GM19467 (cell line): ENCODE results near the gene PLOD2.
"Not testable (repeated sequence)": the region's sequence is repeated elsewhere in the genome, so short reads cannot be mapped to it uniquely, and the experiment has no call there.

Experiments
- ATAC-seq: cut with Tn5 transposase; IDR thresholded peaks from one replicate; pipeline ENCODE4 v1.9.1; 2021; ENCODE audit warnings: mild to moderate bottlenecking, moderate library complexity; ENCODE audit not compliant: unreplicated experiment

PLOD2 gene

DNA sequence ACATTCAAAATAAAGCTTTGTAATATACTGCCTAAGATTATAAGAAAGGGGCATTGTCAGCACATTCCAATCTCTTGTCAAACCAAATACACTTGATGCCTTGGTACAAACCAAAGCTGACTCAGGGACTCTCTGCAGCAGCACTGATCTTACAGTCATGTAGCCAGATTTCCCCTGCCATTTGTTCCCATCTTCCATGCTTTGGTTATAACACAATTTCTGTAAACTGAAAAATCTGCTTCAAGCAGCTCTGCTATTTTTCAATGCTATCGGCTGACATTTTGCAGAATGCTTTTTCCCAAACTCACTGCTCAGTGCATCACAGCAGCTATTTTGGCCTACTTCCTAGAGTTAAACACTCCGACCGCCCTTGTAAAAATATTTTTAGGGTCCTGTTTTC is 18.2 kb downstream of the PLOD2 start:
- ATAC-seq = no peak

DNA sequence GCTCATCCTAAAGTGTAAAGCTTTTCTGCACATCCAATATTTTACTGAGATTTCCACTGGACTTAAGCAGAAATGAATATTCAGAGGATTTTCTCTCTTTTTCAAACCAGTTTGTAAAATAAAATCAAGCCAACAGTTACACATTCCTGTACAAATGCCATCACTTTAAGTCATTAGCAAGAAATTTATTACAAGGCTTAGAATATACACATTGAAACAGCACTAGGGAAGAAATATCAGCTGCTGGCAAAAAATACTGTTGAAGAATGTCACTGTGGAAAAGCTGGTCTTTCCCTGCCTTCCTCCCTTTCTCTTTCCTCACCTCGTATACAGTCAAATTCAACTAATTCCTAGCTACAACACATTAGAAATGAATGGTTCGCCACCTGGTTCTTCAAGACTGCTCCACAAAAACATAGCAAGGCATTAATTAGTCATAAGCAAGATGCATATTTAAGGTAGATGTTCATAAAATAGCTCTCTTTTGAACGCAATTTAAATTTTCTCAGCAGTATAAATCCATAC is 21.3 kb downstream of the PLOD2 start:
- ATAC-seq = no peak

DNA sequence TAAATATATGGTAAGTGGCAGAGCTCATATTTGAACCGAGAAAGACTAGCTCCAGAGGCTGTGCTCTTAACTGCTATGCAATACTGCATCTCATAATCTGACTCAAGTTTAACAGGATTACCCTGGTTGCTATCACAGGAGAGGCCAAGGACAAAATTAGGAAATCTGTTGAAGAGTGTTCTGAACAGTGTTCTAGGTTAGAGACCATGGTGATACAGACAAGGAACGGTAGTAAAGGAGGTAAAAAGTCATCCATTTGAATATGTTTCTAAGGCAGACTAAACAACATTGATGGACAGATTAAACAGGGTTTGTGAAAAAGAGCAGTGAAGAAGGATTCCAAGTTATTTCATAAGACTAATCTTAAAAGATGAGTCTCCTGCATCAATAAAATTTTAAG is 22.1 kb downstream of the PLOD2 start:
- ATAC-seq = no peak

DNA sequence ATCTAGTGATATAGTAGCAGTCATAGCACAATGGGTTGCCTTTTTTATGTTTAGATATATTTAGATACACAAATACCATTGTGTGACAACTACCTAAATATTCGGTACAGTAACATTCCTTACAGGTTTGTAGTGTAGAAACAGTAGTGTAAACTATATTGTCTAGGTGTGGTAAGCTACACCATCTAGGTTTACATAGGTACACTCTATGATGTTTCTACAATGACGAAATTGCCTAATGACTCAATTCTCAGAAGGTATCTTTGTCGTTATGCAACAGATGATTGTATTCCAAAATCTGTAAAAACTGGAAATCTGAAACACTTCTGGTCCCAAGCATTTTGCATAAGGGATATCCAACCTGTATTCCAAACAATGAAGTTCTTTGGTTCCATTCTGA is 24.3 kb downstream of the PLOD2 start:
- ATAC-seq = no peak

DNA sequence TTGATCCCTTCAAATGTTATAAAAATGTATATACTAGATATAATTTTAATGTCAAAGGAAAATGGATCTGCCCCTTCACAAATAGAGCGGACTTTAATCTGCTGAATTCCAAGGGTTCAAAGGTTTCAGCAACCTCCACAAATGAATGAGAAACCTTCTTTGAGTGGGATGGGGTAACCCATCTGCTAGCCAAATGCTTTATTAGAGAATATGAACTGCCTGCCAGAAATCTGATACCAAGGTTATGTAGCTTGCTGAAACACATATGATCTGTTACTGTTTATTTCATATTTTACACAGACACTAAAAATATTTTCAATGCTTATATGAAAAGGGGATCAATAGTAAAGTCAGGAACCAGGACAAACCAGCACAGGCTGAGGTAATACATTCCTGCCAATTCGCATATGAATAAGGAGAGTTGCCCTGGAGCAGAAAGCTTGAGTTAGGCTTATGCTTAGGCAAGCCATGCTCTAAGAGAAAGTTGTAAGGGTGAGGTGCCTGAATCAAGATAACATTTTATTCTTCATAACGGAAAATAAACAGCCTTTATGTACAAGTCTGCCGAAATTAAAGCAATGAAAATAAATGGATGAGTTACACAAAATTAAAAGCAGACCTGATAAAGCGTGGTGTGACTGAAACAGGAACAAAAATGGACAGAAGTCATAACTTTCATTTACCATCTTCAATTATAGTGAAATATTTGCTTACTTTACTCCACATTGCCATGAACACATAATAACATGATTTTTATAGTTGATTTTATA is 26.5 kb downstream of the PLOD2 start:
- ATAC-seq = no peak

DNA sequence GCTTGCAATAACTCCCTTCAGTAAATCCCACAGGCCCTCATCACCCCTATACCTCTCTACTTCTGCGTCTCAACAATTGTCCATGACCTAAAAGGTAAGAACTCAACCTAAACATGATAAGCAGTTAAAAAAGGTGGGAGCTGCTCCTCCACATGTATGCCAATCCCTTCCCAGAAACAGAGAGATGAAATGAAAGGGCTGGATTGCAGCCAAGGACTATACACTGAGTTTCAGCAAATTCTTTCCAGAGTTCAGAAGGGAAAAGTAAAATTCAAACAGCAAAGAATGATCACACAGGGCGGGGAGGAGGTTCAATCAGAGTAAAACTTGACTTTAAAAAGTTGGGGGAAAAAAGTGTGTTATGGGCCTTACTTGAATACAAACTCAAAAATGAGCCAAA is 27.5 kb downstream of the PLOD2 start:
- no peak for ATAC-seq

DNA sequence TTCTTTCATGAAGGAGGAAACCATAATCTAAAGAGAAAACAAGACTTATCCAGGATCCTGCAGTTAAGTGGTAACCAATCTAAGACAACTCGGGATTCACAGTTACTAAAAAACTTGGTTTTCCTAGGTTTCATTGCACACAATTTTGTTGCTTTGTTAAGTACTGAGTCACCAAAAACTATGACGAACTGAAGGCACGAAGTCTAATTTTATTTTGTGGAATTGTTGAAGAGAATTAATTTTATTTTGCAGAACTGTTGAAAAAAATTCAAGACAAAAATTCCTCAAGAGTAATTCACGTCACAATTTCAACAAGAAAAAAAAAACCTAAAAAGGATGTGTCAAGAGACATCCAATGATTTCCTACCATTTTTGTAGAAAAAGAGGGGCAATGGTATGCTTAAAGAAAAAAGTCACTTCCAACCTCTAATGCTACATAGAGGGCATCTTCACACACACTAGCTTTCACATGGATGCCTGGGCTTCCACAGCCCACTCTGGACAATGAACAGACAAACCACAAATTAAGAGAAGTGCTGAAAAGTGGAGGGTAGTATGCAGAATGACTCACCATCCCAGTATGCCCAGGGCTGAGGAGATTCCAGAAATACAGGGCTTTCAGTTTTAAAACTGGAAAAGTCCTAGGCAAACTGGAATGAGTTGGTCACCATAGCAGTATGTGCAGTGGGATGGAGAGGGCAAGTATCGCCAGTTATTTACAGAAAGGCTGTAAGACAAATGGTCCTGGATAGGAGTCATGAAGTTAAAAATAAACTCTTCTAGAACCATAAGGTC is 29.2 kb downstream of the PLOD2 start:
- ATAC-seq = no peak

DNA sequence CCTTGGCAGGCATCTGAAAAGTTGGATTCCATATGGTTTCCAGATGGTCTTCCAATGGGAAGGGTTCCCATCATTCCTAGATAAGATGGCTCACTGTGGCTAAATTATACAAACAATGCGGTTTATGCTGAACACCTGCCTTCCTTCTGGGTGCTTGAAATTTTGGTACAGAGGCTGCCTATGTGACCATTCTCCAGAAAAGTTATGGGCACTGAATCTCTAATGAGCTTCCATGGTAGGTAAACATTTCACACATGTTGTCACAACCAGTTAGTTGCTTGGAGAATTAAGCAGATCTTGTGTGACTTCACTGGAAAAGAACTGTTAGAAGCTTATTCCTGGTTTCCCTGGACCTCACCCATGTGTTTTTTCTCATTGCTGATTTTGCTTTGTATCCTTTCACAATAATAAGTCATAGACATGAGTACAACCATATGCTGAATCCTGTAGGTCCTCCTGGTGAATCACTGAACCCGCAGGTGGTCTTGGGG is 30.1 kb downstream of the PLOD2 start:
- ATAC-seq = no peak

DNA sequence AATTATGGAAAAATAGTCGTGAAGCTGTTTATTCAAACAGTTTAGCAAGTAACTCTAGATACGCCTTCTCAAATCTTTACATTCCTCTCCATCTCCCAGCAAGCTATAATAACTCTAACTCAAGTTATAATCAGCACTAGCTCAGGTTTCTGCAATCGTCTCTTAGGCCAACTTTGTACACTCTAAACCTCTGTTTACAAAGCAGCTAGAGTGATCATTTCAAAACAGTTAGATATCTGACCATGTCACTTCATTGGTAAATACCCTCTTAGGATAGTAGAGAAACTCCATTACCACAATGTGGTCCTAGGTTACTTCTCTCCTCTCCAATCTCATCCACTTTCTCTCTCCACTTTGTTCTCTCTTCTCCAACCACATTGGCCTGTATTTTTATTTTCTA is 31.2 kb downstream of the PLOD2 start:
- ATAC-seq = no peak

DNA sequence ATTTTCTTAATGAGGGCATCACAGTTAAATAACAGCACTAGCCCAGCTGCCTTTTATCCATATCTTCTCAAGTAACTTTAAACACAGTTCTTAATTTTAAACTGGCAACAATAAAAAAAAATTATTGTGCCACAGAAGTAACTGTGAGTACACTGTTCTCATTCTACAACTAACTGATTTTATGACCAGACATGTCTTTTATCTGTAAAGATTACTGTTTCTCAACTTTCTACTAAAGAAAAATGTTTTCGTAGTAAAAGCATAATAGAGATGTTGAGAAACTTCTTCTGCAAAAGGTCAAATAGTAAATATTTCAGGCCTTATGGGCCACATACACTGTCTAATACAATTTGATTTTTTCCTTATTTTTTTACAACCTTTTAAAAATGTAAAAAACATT is 32.0 kb downstream of the PLOD2 start:
- ATAC-seq = no peak

DNA sequence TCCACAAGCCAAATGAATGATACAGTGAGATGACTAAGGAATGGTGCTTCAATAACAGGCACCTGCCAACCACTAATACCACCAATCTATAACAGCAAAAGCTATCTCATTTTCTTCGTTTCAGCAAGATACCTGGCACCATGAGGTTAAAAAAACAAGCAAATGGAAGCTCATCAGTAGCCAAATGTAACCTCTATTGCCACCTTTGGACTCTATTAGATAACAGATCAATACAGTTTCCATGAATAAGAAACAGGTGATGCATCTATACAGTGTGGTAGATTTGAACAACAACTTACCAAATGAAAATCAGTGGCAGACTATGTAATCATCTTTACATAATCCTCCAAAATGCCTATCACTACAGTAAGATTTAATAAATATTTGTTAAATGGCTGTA is 32.8 kb downstream of the PLOD2 start:
- ATAC-seq = no peak

DNA sequence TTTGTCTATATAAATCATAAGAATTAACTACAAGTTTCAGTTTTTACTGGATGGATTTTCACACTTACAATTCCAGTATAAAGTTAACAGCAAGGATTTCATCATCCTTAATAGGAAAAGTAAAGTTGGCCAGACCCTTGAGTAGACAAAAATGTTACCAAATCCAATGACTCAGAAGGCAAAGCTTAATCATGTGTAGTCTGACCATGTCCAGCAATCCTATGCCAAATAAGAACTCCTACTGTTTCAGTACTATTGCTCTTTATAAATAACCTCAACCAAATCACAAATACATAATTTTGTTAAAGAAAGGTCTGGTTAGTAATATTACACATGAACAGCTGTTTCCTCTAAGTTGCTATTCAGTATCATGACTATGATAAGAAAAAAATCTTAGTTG is 35.0 kb downstream of the PLOD2 start:
- no peak for ATAC-seq

DNA sequence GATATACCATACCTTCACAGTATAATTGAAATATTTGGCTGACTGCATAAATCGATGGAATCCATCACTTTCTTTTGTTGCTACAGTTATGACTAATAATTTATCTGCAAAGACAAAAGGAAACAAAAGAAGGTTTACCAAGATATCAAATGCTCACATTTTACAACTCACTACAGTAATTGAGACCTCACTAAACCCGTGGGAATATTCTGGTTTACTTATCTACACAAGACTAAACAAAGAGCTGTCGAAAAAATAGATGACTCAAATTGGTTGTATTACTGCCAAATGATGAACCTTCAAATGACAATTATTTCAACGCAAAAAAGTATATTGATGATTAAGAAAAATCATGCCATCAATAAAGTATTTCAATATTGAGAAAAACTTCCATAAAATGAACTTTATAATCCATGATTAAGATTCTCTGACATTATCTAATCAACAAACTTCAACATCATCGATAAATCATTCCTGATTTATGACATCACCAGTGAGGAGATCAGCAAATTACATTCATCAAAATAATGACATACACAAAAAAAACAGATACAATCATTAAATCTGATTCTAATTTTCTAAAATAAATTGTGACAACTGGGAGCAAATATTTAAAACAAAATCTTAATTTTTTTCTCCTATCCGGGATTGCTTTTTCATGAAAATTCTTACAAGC is 36.7 kb downstream of the PLOD2 start:
- ATAC-seq = no peak

DNA sequence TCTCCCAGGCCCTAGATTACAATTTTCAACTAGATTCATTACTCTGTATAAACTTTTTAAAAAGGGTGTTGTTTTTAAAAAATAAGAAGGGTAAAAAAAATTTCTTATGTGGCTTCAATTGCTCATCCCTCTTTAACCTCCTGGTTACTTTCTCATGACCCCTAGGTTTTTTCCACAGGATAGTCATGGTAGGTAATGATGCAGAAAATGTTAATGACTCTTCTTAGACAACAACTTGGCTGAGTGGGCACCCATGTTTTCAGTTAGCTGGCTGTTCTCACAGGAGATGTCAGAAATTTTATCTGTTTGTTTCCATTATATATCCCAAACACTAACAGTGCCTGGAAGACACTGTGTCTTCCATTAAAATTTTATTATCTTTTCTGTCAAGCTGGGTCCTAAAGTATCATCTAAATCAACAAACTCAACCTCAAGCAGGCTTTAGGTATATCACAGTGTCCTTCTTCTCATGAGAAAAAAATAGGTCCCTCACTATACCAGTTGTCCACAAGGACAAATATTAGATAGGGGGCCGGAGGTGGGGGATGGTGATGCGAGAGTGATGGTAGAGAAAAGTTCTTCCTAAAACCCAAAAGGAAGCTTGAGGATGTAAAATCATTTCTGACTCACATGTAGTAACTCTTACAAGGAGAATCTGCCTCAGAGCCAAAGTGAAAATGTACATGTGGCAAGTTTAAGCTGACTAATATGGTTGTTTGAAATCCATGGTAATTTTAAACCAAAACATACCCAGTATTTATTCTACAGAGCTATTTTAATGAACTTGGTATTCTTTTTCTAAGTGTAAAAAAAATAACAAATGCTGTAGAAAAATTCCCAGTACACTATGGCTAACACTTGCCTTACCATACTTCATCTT is 43.3 kb downstream of the PLOD2 start:
- ATAC-seq = no peak

DNA sequence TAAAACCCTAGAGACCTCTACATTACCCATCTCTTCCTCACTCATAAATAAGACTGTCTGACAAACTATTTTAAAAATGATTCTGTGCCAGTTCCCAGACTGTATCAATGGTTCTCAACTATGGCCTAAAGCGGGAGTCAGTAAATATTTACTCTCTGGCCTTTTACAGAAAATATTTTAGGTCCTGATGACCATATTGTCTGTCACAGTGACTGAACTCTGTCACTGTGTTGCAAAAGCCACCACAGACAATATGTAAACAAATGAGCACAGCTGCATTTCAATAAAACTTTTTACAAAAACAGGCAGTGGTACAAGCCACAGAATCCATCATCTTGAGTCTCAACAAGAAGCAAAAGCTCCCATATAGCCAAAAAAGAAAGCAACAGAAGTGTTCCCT is 45.4 kb downstream of the PLOD2 start:
- no peak for ATAC-seq

DNA sequence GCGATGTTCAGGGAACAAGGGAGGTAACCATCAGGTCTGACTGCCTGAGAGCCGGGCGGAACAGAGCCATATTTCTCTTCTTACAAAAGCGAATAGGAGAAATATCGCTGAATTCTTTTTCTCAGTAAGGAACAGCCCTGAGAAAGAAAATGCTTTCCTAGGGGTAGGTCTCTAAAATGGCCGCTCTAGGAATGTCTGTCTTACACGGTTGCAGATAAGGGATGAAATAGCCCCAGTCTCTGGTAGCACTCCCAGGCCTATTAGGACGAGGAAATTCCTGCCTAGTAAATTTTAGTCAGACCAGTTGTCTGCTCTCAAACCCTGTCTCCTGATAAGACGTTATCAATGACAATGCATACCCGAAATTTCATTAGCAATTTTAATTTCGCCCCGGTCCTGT is 47.2 kb downstream of the PLOD2 start:
- ATAC-seq = not testable (repeated sequence)

DNA sequence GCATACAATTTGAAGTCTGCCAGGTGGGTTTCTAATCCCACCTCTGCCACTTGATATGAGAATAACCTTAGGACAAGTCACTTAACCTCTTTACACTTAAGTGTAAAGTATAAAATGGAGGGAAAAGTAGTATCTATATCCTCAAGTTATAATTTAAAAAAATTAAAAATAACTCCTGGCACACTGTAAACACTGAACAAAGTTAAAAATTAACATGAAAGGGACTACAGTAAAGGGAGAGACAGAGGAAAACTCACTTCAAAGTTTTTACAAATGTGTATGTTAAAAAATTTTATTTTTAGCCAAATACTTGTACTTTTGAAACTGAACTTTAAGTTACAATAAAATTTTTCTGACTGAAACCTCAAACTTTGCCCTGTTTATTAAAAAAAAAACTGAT is 49.6 kb downstream of the PLOD2 start:
- no peak for ATAC-seq

DNA sequence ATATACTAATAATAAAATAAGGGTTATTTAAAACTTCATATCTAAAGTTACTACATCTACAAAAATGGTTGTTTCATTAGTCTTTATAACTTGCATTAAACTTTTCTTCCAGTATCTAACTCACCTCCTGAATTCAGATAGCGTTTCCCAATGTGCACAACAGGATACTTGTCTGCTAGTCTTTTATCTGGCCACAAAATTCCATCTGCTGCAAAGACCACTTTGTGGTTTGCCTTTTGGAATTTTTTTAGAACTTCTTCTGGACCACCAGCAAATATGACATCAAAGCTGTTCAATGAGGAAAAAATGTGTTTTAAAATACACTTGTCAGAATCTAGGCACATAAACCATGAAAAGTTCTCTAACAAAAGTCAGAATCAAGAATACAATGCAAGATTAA is 50.8 kb downstream of the PLOD2 start:
- no peak for ATAC-seq

DNA sequence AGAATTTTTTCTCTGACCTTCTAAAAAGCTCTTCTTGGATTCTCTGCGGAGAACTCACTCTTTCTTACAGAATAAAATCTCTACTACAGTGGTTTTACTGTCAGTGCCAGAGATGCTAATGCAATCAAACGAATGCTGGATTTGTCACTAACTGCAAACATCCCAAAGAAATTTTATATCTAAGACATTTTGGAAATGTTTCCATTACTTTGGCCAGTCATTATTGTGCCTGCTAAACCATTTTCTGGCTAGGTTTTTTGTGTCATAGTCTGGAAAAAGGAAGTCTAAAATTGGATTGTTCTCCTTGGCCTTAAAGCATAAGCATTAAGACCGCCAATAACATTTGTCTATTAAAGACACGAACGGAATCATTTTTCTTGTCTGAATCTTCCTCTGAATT is 54.0 kb downstream of the PLOD2 start:
- ATAC-seq = no peak

DNA sequence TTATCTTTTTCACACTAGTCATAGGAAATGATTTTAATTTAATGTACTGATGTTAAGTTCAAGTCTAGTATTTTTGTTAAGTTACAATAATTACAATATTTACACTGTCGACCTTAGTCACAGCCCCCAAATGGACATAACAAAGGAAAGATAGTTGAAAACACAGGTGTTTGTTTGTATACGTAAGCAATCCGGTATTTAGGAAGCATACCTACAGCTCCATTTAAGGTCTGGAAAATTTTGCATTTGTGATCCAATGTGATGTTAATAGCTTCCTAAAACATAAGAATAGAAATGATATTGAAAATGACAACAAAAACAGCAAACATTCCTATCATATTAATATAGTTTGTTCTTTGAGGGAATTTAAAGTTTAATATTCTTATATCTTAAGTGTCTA is 56.9 kb downstream of the PLOD2 start:
- ATAC-seq = no peak

DNA sequence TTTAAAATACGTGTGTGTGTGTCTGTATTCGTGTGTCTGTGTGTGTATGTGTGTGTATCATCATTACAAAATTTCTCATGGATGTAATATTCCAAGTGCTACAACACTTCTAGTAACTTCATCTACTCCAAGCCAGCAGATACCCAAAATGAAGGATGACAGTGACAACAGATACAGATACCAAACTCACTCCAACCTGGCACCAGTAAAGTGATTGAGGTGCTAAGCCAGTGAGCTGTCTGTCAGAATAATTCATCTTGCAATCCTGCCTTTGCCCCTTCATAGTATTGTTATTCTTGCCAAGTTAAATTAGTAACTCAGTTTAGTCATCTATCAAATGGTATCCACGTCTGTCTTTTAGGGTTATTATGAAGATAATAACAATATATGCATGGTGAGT is 58.1 kb downstream of the PLOD2 start:
- no peak for ATAC-seq
